ENCODE results near the gene NKX6-2. TPM values are rescaled to one million over a fixed set of nuclear protein-coding genes. Genes with fewer than 3 reads are reported as not detected.

NKX6-2 gene
- total and polyA plus RNA-seq, 2 experiments from 2014 or later: 0.24 to 9.3 TPM

GRCh38 chr10:132793871-132794849 is 8.2 kb upstream of the NKX6-2 start:
- no peaks in the 10 kb centered on the region for H3K79me2 ChIP-seq (replicated peaks; ENCODE audit: insufficient read depth)
- H3K36me3 Mint-ChIP-seq (ENCODE audit: low read depth): no peaks in the 10 kb centered on the region
- H3K4me3 ChIP-seq: no peak overlapping the region
- TF ChIP-seq EZH2phosphoT487 (IDR thresholded peaks at IDR 0.05; ENCODE audit: unreplicated experiment): no peak
- peak; percentile 17 to 60; a peak in 3 of 4 replicates for TF ChIP-seq CTCF (conservative IDR thresholded peaks at IDR 0.05; ENCODE audit: low read depth in 2 of 2)
- no peaks in the 10 kb centered on the region for H3K4me1 ChIP-seq (ENCODE audit: insufficient read depth)
- DNase-seq (ENCODE audit: low spot score): no peak
- H3F3A ChIP-seq (replicated peaks; ENCODE audit: low read depth): no peaks in the 10 kb centered on the region
- peaks cover 24% of the 10 kb centered on the region for H3K27me3 Mint-ChIP-seq (ENCODE audit: insufficient read depth, low read depth, poor library complexity)
- H3K27me3 ChIP-seq (ENCODE audit: insufficient read depth): peaks cover 13% of the 10 kb centered on the region
- H4K20me1 ChIP-seq (replicated peaks; ENCODE audit: insufficient read depth): no peaks in the 10 kb centered on the region
- H3K27ac Mint-ChIP-seq: no peak overlapping the region
- H3K4me3 Mint-ChIP-seq: no peak overlapping the region
- ATAC-seq: no peak
- H3K4me2 ChIP-seq: no peak overlapping the region
- H3K36me3 ChIP-seq (ENCODE audit: insufficient read depth): no peaks in the 10 kb centered on the region
- H3K9me3 Mint-ChIP-seq: no peaks in the 10 kb centered on the region
- H3K9me2 ChIP-seq (ENCODE audit: insufficient read depth): no peaks in the 10 kb centered on the region
- no peaks in the 10 kb centered on the region for H3K4me1 Mint-ChIP-seq
- H2AFZ ChIP-seq: no peak overlapping the region
- no peak overlapping the region for H3K27ac ChIP-seq (ENCODE audit: low read depth)

GRCh38 chr10:132793213-132793612 is 7.3 kb upstream of the NKX6-2 start:
- Histone ChIP-seq H3K36me3 (ENCODE audit: insufficient read depth) (no peaks in the 10 kb centered on the region), H4K20me1 (replicated peaks; ENCODE audit: insufficient read depth) (no peaks in the 10 kb centered on the region), H3K4me3 (no peak overlapping the region), H3K27me3 (ENCODE audit: insufficient read depth) (peaks cover 23% of the 10 kb centered on the region), H3K4me1 (ENCODE audit: insufficient read depth) (no peaks in the 10 kb centered on the region), H3F3A (replicated peaks; ENCODE audit: low read depth) (no peaks in the 10 kb centered on the region), H3K79me2 (replicated peaks; ENCODE audit: insufficient read depth) (no peaks in the 10 kb centered on the region), H3K9me2 (ENCODE audit: insufficient read depth) (no peaks in the 10 kb centered on the region), H3K27ac (ENCODE audit: low read depth) (no peak overlapping the region), H2AFZ (no peak overlapping the region), H3K4me2 (no peak overlapping the region)
- H3K4me3 Mint-ChIP-seq: no peak overlapping the region
- TF ChIP-seq STAT1 (IDR thresholded peaks at IDR 0.05; ENCODE audit: unreplicated experiment) (no peak), EZH2 (IDR thresholded peaks at IDR 0.05; ENCODE audit: low read depth, unreplicated experiment) (no peak), ZNF462 (CRISPR knock-in tag; IDR thresholded peaks at IDR 0.05) (no peak), CTCF (conservative IDR thresholded peaks at IDR 0.05; ENCODE audit: low read depth in 2 of 2) (0 out of 4 replicates have a peak, but pooled peaks of 1 of the 2 experiments have one; percentile 23)
- no peaks in the 10 kb centered on the region for H3K4me1 Mint-ChIP-seq
- ATAC-seq (no peak), DNase-seq (ENCODE audit: low spot score) (no peak)
- H3K27ac Mint-ChIP-seq: no peak overlapping the region
- H3K36me3 Mint-ChIP-seq (ENCODE audit: low read depth): no peaks in the 10 kb centered on the region
- H3K9me3 Mint-ChIP-seq: no peaks in the 10 kb centered on the region
- H3K27me3 Mint-ChIP-seq (ENCODE audit: insufficient read depth, low read depth, poor library complexity): peaks cover 28% of the 10 kb centered on the region
